GM11168 (cell line): ENCODE results near the gene FOS.

Source experiments
- in situ Hi-C: fragments of 300-500 bp; cut with MboI; formaldehyde crosslinking; loops from one replicate; pipeline ENCODE4 v1.12.0; 2022; ENCODE audit warnings: low sequenced_read_pairs; ENCODE audit not compliant: unreplicated experiment

Gene FOS

GRCh38 chr14:75290851-75291250 lies 12.2 kb downstream of the FOS start:
- in situ Hi-C loops, result no loop called here

GRCh38 chr14:75291331-75291730 lies 12.7 kb downstream of the FOS start:
- in situ Hi-C loops, result no loop called here

- in situ Hi-C loops, result no loop called here
These were observed 13.5 kb downstream of the FOS start for GRCh38 chr14:75292101-75292563.

GRCh38 chr14:75292886-75293285 lies 14.3 kb downstream of the FOS start:
- in situ Hi-C loops, result no loop called here

GRCh38 chr14:75293920-75294648 lies 15.5 kb downstream of the FOS start:
- in situ Hi-C loops, result no loop called here

GRCh38 chr14:75294649-75295033 lies 16.0 kb downstream of the FOS start:
- in situ Hi-C loops, result no loop called here

GRCh38 chr14:75295061-75295461 lies 16.4 kb downstream of the FOS start:
- in situ Hi-C loops, result no loop called here

- in situ Hi-C loops, result no loop called here
These were observed 17.1 kb downstream of the FOS start for GRCh38 chr14:75295491-75296345.

GRCh38 chr14:75297411-75298040 lies 18.9 kb downstream of the FOS start:
- in situ Hi-C loops, result no loop called here

GRCh38 chr14:75298187-75298965 lies 19.7 kb downstream of the FOS start:
- in situ Hi-C loops, result no loop called here

- in situ Hi-C loops, result no loop called here
These were observed 20.4 kb downstream of the FOS start for GRCh38 chr14:75299059-75299458.

GRCh38 chr14:75299576-75299975 lies 20.9 kb downstream of the FOS start:
- in situ Hi-C loops, result no loop called here

GRCh38 chr14:75301666-75302325 lies 23.2 kb downstream of the FOS start:
- in situ Hi-C loops, result loop anchor here (5.0 to 10.0 kb wide), 2 partner anchors 159 to 263 kb away; no protein-coding TSS in a partner anchor

GRCh38 chr14:75303381-75303789 lies 24.8 kb downstream of the FOS start:
- in situ Hi-C loops, result loop anchor here (5.0 to 10.0 kb wide), 2 partner anchors 161 to 261 kb away; no protein-coding TSS in a partner anchor

- in situ Hi-C loops, result loop anchor here (10.0 kb wide), 1 partner anchor 258 kb away; no protein-coding TSS in a partner anchor
These were observed 27.8 kb downstream of the FOS start for GRCh38 chr14:75306410-75306809.

GRCh38 chr14:75306927-75307699 lies 28.5 kb downstream of the FOS start:
- in situ Hi-C loops, result loop anchor here (10.0 kb wide), 1 partner anchor 258 kb away; no protein-coding TSS in a partner anchor

GRCh38 chr14:75307700-75308379 lies 29.2 kb downstream of the FOS start:
- in situ Hi-C loops, result loop anchor here (10.0 kb wide), 1 partner anchor 257 kb away; no protein-coding TSS in a partner anchor

GRCh38 chr14:75308991-75309390 lies 30.4 kb downstream of the FOS start:
- in situ Hi-C loops, result loop anchor here (10.0 kb wide), 1 partner anchor 256 kb away; no protein-coding TSS in a partner anchor
